Stimulated activated effector memory CD8-positive, alpha-beta T cell treated with anti-CD3 and anti-CD28 coated beads, Interleukin-12 subunit alpha, Interleukin-12 subunit beta, amount 100 ng/mL, for 72 hours (primary cell): ENCODE results near the gene TRIM67.
"Not testable (repeated sequence)": the region's sequence is repeated elsewhere in the genome, so short reads cannot be mapped to it uniquely, and the experiment has no call there.

ENCODE experiments used
- ATAC-seq: fragments of 150-1000 bp; cut with Tn5 transposase; 2 replicates; pipeline ENCODE4 v1.10.0; 2021
- DNase-seq, 2 donors: peaks; one replicate each; pipeline ENCODE4 v3.0.0; 2021 to 2022; ENCODE audit warnings: low spot score in 2 of 2
- H3K27ac Mint-ChIP-seq: one replicate; pipeline ENCODE4 v1.8.0; 2022; ENCODE audit warnings: mild to moderate bottlenecking, mixed read lengths
- H3K36me3 Mint-ChIP-seq: one replicate; pipeline ENCODE4 v1.8.0; 2022; ENCODE audit warnings: mild to moderate bottlenecking, mixed read lengths
- H3K4me1 Mint-ChIP-seq: one replicate; pipeline ENCODE4 v1.8.0; 2022; ENCODE audit warnings: mixed read lengths
- H3K4me3 Mint-ChIP-seq: one replicate; pipeline ENCODE4 v1.8.0; 2022; ENCODE audit warnings: mild to moderate bottlenecking, mixed read lengths
- H3K9me3 Mint-ChIP-seq: one replicate; pipeline ENCODE4 v1.8.0; 2022; ENCODE audit warnings: mixed read lengths

TRIM67 gene

DNA sequence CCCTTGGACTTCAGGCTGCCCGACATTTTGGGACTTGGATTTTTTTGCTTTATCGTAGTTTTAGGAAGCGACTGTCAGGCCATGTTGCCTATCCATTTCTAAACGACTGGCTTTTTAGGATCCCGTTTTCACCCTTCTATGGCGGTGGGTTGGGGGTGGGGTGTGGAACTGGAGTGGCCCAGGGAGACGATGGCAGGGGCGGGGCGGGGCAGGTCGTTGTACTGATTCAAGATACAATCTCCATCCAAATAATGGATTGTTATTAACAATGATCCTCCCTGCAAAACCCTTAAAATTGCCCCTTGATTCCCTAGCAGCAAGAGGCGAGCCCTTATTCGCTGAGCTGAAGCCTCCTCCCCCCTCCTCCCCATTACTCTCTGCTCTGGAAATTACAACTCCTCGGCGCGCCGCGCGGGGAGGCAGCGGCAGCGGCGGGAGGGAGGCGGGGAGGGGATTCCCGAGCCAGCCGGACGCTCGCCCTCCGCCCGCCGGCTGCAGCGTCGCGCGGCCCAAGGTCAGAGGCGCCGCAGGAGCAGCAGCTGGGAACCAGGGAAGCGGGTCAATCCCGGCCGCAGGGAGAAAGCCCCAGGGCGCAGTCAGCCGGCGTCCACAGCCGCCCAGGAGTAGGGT, at the start of gene TRIM67:
Gene TRIM67 (plus strand): TSS at position 392 of the 630 bp plus-strand sequence. CDS start 912 bp downstream, outside the sequence.
- no peaks in the 10 kb centered on the region for H3K36me3 Mint-ChIP-seq
- H3K4me3 Mint-ChIP-seq, result peak within 1 kb of the TSS; percentile 28
- DNase-seq (no peak), ATAC-seq (peak; percentile 11)
- H3K27ac Mint-ChIP-seq, result no peak within 1 kb of the TSS
- no peaks in the 10 kb centered on the region for H3K9me3 Mint-ChIP-seq
- H3K4me1 Mint-ChIP-seq, result no peaks in the 10 kb centered on the region

DNA sequence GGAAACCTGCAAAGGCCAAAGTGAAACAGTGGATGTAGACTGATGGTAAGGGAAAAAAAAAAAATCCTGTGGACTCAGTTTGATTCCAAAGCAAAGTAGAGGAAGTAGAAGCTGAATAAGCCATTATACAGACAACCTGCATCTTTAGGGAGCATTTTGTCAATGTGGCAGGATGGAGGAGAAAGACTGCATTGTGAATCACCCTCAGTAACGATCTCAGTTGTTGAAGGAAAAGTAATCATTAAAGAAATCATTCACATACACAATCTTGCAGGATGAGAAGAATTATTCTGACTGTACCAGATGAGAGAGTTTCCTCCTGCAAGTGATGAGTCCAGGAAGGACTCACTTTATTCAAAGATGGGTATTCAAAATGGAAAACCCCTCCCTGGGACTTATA, 45.1 kb upstream of the TRIM67 start:
- Mint-ChIP-seq H3K36me3 (no peaks in the 10 kb centered on the region), H3K27ac (no peak overlapping the region), H3K9me3 (peaks cover 3% of the 10 kb centered on the region), H3K4me1 (no peaks in the 10 kb centered on the region), H3K4me3 (no peak overlapping the region)
- DNase-seq (no peak), ATAC-seq (no peak)

DNA sequence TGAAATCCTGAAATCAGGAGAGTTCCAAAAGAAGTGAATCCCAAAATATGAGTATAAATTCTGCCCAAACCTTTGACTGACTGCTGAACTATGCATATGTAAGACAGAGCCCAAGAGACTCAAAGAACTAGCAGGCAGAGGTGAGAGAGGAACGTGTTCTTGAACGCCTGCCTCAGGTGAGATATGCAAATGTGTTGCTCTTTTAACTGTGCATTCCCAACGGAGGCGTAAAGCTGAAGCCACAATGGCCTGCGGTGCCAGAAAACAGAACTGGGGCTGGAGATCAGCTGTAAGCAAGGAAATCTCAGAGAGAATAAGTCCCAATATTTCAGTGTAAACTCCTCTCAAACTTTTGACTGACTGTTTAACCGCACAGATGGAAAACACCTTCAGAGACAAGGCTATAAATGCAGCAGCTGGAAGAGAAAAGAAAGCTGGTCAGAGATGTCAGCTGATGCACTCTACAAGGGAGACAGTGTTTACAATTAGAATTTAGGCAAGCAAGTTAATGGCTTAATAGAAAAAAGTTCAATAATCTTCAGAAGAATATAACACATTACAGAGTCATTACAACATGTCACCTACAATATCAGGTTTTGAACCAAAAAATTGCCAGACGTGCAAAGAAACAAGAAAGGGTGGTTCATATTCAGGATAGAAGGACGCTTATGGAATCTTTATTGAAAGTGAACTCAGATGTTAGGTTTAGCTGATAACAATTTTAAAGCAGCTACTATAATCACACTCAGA, 43.0 kb upstream of the TRIM67 start:
- no peaks in the 10 kb centered on the region for H3K36me3 Mint-ChIP-seq
- DNase-seq (no peak), ATAC-seq (no peak)
- H3K4me3 Mint-ChIP-seq, result no peak overlapping the region
- no peaks in the 10 kb centered on the region for H3K4me1 Mint-ChIP-seq
- H3K9me3 Mint-ChIP-seq, result no peaks in the 10 kb centered on the region
- no peak overlapping the region for H3K27ac Mint-ChIP-seq

DNA sequence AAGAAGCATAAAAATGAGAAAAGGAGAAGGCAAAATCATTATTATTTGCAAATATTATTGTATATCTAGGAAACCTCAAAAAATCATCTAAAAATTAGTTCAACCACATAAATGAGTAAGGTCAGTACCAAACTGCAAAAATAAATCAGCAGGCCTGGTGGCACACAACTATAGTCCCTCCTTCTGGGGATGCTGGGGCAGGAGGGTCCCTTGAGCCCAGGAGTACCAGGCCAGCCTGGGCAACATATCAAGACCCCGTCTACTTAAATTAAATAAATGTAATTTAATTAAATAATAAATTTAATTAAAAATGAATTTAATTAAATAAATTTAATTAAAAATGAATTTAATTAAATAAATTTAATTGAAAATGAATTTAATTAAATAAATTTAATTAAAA, 40.3 kb upstream of the TRIM67 start:
- H3K4me3 Mint-ChIP-seq, result no peak overlapping the region
- H3K36me3 Mint-ChIP-seq, result no peaks in the 10 kb centered on the region
- DNase-seq (no peak), ATAC-seq (no peak)
- no peaks in the 10 kb centered on the region for H3K4me1 Mint-ChIP-seq
- H3K9me3 Mint-ChIP-seq, result no peaks in the 10 kb centered on the region
- no peak overlapping the region for H3K27ac Mint-ChIP-seq

DNA sequence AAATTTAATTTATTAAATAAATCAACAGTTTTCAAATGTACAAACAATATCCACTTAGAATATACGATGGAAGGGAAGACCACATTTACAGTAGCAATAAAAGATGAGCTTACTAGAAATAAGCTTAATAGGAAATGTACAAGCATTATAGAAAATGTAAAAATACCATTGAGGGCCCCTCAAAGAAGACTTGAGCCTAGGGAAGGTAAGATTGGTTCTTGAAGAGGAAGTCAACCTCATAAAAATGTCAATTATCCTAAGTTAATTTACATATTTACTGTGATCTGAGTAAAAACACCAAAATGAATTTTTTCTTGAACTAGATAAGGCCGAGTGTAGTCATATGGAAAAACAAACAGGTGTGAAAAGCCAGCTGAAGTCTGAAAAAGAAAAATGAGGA, 39.7 kb upstream of the TRIM67 start:
- DNase-seq (no peak), ATAC-seq (no peak)
- H3K36me3 Mint-ChIP-seq, result no peaks in the 10 kb centered on the region
- H3K4me1 Mint-ChIP-seq, result no peaks in the 10 kb centered on the region
- no peak overlapping the region for H3K27ac Mint-ChIP-seq
- H3K4me3 Mint-ChIP-seq, result no peak overlapping the region
- H3K9me3 Mint-ChIP-seq, result no peaks in the 10 kb centered on the region

GRCh38 chr1:231124746-231125145, 37.1 kb upstream of the TRIM67 start:
- no peaks in the 10 kb centered on the region for H3K9me3 Mint-ChIP-seq
- DNase-seq (no peak), ATAC-seq (no peak)
- no peaks in the 10 kb centered on the region for H3K36me3 Mint-ChIP-seq
- H3K4me1 Mint-ChIP-seq, result no peaks in the 10 kb centered on the region
- no peak overlapping the region for H3K4me3 Mint-ChIP-seq
- H3K27ac Mint-ChIP-seq, result no peak overlapping the region

- Mint-ChIP-seq H3K4me3 (no peak overlapping the region), H3K4me1 (no peaks in the 10 kb centered on the region), H3K36me3 (no peaks in the 10 kb centered on the region), H3K9me3 (no peaks in the 10 kb centered on the region), H3K27ac (no peak overlapping the region)
- ATAC-seq, result no peak
- DNase-seq, result no peak
Observed at GRCh38 chr1:231125972-231126580, 35.8 kb upstream of the TRIM67 start.

DNA sequence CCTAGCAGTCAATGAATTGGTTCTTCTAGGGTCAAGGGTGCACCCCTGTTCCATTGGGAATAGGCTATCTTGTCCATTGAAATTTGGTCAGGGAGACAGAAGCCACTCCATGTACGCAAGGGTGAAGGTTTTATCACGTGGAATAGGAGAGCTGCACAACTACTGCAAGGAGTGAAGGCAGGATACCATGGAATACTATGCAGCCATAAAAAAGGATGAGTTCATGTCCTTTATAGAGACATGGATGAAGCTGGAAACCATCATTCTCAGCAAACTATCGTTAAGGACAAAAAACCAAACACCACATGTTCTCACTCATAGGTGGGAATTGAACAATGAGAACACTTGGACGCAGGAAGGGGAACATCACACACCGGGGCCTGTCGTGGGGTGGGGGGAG, 34.8 kb upstream of the TRIM67 start:
- not testable (repeated sequence) for H3K36me3 Mint-ChIP-seq, H3K9me3 Mint-ChIP-seq, H3K27ac Mint-ChIP-seq, H3K4me1 Mint-ChIP-seq, ATAC-seq, H3K4me3 Mint-ChIP-seq, DNase-seq

- H3K36me3 Mint-ChIP-seq, H3K27ac Mint-ChIP-seq, H3K4me1 Mint-ChIP-seq, H3K9me3 Mint-ChIP-seq, DNase-seq, H3K4me3 Mint-ChIP-seq, ATAC-seq: not testable (repeated sequence)
Observed at GRCh38 chr1:231128471-231128870, 33.4 kb upstream of the TRIM67 start.

GRCh38 chr1:231130544-231130943, 31.3 kb upstream of the TRIM67 start:
- Mint-ChIP-seq H3K36me3 (no peaks in the 10 kb centered on the region), H3K27ac (no peak overlapping the region)

GRCh38 chr1:231132591-231132990, 29.3 kb upstream of the TRIM67 start:
- not testable (repeated sequence) for H3K4me1 Mint-ChIP-seq

More at GRCh38 chr1:231130544-231130943, 31.3 kb upstream of the TRIM67 start:
- Mint-ChIP-seq H3K4me3 (no peak overlapping the region), H3K9me3 (no peaks in the 10 kb centered on the region), H3K4me1 (no peaks in the 10 kb centered on the region)
- no peak for DNase-seq
- ATAC-seq, result no peak

DNA sequence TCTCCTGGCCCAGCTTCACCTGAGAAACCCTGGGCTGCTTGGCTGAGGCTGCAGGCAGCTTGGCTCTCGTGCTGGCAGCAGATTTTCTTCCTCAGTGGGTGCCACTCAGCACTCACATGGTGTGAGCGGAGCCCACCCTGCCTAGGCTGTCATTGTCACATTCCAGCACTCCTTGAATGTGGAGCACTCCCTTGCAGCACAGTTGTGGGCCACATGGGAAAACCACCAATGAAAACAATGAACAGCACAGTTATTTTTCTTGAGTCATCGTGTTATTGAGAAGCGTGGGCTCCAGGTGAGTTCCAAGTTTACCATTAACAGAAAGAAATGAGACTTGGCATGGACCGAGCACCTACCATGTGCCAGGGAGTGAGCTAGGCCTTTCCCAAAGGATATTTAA, 27.2 kb upstream of the TRIM67 start:
- ATAC-seq, result no peak
- H3K9me3 Mint-ChIP-seq, result no peaks in the 10 kb centered on the region
- H3K4me1 Mint-ChIP-seq, result no peaks in the 10 kb centered on the region
- H3K27ac Mint-ChIP-seq, result no peak overlapping the region
- DNase-seq, result no peak
- no peaks in the 10 kb centered on the region for H3K36me3 Mint-ChIP-seq
- H3K4me3 Mint-ChIP-seq, result no peak overlapping the region

More at GRCh38 chr1:231132591-231132990, 29.3 kb upstream of the TRIM67 start:
- not testable (repeated sequence) for H3K27ac Mint-ChIP-seq, H3K36me3 Mint-ChIP-seq, H3K9me3 Mint-ChIP-seq, H3K4me3 Mint-ChIP-seq, ATAC-seq, DNase-seq

GRCh38 chr1:231138236-231138635, 23.6 kb upstream of the TRIM67 start:
- H3K4me1 Mint-ChIP-seq, result no peaks in the 10 kb centered on the region
- DNase-seq (no peak), ATAC-seq (no peak)
- H3K4me3 Mint-ChIP-seq, result no peak overlapping the region
- no peaks in the 10 kb centered on the region for H3K36me3 Mint-ChIP-seq
- no peak overlapping the region for H3K27ac Mint-ChIP-seq
- no peaks in the 10 kb centered on the region for H3K9me3 Mint-ChIP-seq

DNA sequence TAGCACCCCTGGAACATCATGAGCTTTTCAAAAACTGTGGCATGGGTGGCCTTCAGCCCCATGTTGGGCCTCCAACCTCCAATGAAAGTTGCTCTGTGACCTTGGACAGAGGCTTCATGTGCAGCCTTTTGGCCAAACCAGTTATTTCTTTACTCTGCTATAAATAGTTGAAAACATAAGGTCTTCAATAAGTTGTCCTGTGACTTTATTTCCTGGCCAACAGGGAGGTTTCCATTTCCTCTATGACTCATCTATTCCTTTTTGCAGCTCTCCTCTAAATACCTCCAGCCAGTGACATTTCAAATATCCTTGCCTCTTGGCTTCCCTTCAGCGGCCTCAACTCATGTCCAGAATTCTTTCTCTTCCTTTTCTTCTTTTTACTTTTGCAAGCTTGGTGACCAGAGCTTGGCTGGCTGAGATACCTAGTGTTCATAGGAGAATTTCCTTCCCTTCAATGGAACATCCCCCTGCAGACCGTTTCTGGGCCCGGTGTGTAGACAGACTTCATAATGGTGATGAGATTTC, 22.7 kb upstream of the TRIM67 start:
- DNase-seq (no peak), ATAC-seq (no peak)
- H3K36me3 Mint-ChIP-seq, result no peaks in the 10 kb centered on the region
- no peak overlapping the region for H3K27ac Mint-ChIP-seq
- H3K4me1 Mint-ChIP-seq, result no peaks in the 10 kb centered on the region
- no peaks in the 10 kb centered on the region for H3K9me3 Mint-ChIP-seq
- H3K4me3 Mint-ChIP-seq, result no peak overlapping the region

DNA sequence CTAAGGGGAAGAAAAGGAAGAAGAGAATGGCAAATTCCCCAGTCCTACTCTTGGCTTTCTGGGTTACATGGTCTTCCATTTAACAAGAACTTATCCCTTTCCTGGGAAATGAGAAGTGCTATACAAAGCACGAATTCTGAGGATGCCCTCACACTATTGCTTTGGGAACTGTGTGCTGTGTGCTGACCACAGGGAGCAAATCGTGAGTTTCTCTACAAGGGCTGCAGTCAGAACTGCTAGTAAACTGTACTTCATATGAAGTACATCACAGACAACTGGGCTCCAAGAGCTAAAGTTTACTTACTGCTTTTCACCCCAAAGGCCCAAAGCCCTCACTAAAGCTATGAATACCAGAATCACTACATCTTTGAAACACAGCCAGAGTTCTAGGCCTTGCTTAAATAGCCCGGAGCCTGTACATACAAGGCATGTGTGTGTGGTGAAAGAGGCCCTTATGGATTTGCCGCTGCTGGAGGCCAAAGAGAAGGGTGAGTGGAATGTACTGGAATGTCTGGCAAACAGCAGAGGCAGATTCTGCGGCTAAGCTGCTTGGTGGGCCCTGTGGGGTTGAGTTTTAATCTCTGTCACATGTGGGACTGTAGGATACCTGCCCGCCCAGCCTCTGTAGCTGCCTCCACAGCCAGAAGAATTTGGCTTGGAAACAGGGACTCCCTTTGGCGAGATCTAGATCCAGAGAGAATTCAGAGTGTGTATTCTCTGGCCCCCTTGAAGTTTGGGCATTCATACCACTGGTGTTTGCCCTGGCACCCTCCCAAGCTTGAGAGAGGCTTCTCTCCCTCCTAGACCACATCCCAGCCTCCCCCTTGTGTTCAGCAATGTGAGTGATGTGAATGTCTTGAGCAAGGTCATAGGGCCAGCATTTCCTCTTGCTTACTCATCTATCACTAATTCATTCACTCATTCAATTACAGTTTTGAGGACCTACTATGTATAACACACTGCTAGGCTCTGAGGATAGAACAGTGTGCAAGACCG, 21.9 kb upstream of the TRIM67 start:
- Mint-ChIP-seq H3K4me1 (no peaks in the 10 kb centered on the region), H3K4me3 (no peak overlapping the region), H3K27ac (no peak overlapping the region), H3K36me3 (no peaks in the 10 kb centered on the region), H3K9me3 (no peaks in the 10 kb centered on the region)
- DNase-seq (no peak), ATAC-seq (no peak)
